Measurements from ENCODE around the gene PRRC1.
"Not testable (repeated sequence)": the region's sequence is repeated elsewhere in the genome, so short reads cannot be mapped to it uniquely, and the experiment has no call there.

PRRC1 gene

DNA sequence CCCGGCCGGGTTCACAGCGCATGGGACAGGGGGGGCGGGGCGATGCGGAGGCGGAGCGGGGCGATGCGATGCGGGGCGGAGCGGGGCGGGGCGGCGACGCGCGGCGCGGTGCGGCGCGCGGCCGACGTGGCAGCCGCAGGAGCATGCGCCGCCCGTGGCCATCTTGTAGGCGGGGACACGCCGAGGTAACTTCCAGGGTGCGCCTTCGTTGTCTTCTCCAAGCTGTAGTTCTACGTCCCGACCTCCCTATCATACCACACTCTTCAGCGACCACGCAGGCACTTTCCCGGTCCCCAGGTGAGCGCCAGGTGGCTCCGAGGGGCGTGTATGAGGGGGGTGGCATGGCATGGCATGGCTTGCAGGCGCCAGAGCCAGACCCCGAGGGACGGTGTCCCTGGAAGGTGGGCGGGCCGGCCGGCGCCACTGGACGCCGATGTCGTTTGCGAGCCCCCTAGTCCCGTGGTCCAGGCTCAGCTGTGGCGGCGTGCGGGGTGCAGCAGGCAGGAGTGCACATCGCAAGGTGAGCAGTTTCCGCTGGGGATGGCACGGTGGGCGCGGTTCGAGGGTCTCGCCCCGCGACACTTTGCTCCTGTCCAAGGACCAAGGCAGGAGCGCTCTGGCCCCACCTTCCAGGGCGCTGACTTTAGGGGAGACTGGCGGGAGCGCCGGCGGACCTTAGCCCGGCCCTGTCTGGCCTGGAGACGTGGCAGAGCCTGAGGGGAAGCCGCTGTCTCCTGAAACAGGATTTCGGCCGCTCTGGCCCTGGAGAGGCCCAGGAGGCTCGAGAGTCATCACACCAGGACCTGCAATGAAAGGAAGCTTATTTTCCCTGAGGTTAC, at the start of gene PRRC1:
Gene PRRC1, plus strand, starts transcription at position 161 of the 839 bp plus-strand sequence. CDS start 5,840 bp downstream, outside the sequence.
- peak; percentile 75 for DNase-seq (ENCODE audit: low read depth)

DNA sequence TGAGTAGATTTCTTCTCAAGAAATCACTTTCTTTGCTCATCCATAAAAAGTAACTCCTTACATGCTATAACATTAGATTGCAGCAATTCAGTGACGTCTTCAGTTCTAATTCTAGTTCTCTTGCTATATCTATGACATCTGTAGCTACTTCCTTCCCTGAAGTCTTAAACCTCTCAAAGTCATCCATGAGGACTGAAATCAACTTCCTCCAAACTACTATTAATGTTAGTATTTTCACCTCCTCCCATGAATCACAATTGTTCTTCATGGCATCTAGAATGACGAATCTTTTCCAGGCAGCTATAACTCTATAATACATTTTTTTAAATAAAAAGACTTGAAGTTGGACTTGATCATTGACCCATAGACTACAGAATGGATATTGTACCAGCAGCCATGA, 46.2 kb upstream of the PRRC1 start:
- no peak for DNase-seq (ENCODE audit: low read depth)

DNA sequence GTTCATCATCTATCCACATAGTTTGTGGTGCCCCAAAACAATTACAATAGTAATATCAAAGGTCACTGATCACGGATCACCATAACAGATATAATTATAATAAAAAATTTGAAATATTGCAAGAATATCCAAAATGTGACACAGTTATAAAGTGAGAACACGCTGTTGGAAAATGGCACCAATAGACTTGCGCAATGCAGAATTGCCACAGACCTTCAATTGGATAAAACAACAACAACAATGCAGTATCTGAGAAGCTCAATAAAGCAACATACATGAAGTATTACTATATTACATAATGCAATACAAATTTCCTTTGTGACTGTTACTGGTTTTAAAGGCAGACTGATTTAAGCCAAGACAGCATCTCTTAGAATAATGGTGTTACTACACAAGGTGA, 44.7 kb upstream of the PRRC1 start:
- DNase-seq (ENCODE audit: low read depth), result no peak

DNA sequence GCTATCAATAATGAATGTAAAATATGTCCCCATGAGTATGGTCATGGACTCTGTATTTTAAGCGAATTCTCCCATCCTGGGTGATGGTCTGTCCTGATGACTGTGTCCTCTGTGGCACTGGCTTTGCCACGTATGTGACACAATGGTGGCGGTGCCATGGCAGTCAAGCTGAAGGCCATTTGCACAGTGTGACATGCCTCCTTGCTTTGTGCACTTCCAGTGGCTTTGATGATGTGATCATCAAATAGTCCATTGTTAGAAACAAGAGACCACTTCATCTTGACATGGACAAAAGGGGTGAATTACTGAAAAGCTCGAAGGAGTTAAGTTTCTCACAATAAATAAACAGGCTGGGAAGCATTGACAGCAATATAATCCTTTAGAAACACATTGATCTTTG, 31.0 kb upstream of the PRRC1 start:
- no peak for DNase-seq (ENCODE audit: low read depth)

DNA sequence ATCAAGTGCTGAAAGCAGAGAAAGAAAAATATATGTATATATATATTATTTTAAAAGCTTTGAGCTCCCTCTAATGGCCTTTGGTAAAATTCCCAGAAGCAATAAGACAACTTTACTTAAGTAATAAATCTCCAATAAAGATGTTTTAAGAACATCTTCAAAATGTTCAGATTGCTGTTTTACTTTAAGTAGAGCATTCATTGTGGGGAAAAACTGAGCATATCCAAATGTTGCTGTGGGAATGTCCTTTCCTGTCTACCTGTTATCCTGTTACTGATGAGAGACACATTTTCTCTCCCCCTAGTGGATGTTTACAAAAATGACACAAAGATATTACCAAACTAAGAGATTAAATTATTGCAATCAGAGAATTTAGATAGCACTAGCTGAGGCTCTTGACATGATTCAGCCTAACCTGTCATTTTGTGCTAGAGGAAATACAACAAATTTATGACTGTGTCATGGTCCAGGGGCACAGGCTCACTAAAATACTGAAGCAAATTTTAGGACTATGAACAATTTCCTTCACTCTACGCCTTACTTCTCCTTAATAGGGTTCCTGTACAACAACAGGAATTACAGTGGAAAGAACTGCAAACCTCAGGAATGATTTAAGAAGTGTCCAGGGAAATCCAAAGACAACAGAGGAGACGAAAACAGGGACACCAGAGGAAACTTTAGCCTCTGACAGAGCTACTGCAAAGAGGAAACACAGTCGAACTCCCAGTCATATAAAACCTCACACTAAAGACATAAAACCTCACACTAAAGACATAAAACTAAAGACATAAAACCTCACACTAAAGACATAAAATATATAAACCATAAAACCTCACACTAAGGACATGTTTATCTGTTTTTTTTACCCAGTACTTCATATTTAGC, 24.3 kb upstream of the PRRC1 start:
- no peak for DNase-seq (ENCODE audit: low read depth)

DNA sequence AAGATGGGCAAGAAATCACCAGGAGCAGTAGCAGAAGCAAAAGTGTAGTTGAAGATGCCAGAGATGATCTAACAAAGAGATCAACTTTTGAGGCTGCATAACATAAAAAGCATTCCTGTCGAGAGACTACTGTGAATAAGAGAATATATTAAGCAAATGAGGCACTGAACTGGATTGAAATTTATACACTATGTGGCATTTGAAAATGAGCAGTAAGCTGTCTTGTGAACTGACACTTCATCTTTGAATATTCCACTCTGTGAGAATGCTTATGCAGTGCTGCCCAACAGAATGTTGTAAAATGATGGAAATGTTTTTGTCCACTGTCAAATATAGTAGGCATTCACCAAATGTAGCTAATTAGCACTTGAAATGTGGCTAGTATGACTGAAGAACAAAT, 18.9 kb upstream of the PRRC1 start:
- DNase-seq (ENCODE audit: low read depth), result no peak

DNA sequence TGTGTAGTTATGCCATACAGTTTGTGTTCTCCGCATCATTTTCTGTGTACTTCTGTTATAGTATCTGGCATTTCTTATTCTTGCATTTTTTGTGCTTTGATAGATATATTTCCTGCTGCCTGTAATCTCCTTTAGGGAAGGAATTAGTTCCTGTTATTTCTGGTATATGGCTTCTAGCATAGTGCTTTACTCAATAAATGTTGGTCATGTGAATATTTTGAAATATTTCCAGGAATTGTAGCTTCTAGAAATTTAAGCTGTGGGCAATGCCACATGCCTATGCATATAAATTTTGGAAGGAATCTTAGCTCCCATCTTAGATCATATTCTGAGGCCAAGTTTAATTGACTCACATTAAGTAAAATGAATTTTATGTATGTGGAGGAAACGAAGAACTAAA, 11.5 kb upstream of the PRRC1 start:
- DNase-seq (ENCODE audit: low read depth), result no peak

DNA sequence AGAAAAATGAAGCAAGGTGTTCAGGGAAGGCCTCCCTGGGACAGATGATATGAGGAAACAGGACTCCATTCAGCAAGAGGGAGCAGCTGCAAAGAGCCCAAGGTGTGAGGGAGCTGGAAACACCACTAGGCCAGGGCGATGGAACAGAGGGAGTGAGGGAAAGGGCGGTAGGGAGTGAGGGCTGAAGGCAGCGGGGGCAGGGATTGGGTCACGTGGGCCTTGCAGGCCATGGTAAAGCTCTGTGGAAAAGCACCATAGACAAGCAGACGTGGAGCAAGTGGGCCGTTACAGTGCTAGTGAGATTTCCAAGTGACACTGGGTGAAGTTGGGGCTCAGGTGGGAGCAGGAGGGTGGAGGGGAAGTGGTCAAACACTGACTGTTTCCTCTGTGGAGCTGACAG, 10.8 kb upstream of the PRRC1 start:
- no peak for DNase-seq (ENCODE audit: low read depth)

DNA sequence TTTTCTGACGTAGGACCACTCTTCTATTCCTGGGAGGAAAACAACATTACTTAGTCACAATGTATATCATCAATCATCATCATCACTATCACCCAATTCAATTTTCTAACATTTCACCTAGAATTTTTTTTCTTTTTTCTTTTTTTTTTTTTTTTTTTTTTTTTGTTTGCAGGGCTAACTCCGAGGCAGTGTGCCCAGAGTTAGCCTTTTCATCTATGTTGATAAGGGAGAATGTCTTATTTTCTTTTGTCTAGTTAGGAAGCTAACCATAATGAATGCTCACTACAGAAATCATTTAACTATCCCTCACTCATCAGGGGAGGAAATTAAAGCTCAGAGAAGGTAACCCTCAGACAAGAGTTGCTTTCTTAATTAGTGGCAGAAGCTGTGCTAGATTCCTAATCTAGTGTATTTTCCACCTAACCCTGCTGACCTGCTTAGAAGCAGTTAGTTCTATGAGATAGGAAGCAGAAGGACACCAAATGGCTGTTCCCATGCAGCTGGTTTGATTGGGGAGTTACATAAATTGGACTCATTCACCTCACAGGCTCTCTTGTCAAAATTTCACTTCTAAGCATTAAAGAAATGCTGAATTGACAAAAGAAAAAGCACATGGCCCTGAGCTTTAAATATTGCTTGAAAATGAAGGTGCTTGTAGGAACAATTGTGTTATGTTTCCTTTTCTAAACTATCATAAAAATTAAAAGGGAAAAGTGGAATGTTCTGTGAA, 8.6 kb upstream of the PRRC1 start:
- DNase-seq (ENCODE audit: low read depth), result no peak

DNA sequence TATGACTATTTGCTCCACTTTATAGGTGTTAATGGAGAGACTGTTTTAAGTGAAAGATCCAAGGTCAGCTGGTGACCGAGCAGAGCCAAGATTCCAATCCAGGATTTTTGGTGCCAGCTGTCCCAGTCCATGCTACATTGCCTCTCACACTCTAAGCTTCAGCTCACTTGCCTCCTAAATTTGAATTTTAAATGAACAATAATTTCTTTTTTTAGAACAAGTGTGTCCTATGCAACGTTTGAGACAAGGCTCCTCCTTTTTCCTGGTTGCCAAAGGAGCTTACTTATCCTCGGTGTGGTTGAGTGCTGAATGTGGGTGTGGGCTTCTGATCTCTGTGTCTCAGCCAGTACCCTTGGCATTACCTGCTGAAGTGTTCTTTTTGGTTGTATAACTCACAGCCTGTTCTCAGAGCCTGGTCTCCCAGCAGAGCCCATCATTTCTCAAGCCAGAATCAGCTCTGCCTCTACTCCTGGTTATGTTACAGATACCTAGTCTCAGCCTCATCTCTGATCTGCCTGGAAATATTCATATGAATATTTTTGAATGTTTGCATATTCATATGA, 4.0 kb upstream of the PRRC1 start:
- DNase-seq (ENCODE audit: low read depth), result no peak

DNA sequence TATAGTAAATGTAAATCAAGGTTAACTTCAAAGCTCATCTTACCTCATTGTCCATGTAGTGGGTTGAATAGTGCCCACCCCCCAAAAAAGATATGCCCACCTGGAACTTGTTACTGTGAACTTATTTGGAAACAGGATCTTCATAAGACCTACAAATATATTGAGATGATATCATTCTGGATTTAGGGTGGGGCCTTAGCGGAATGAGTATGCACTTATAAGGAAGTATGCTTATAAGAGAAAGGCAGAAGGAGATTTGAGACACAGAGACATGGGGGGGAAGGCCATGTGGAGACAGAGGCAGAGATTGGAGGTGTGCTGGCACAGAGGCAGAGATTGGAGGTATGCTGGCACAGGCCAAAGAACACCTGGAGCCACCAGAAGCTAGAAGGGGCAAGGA, 2.6 kb upstream of the PRRC1 start:
- no peak for DNase-seq (ENCODE audit: low read depth)

DNA sequence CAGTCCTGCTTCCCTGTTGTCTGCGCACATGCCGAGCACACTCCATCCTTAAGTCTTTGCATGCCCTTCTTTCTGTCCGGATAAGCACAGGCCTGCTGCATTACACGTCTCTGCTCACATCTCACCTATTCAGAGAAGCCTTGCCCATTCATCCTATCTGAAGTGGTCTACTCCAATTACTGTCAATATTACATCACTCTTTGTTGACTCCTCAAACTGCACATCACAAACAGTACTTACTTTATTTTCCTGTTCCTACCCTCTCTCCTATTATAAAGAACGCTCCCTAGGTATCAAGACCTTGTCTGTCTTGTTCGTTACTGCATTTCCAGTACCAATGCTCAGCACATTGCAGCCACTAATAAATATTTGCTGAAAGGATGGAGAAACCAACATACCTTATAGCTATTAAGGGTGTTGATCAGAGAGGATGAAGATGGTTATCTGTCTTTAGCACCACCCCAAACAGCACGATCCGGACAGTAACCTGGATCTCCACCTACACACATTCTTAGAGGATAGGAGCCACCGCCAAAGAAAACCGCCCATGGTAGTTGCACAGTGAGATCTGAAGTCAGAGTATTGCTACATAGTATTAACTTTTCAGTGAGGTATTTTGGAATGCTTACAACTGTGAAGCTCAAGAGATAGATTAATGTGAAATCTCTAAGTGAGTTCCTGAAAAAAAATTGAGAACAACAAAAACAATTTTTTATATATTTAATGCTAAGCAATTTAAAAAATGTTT, 1.6 kb upstream of the PRRC1 start:
- no peak for DNase-seq (ENCODE audit: low read depth)

DNA sequence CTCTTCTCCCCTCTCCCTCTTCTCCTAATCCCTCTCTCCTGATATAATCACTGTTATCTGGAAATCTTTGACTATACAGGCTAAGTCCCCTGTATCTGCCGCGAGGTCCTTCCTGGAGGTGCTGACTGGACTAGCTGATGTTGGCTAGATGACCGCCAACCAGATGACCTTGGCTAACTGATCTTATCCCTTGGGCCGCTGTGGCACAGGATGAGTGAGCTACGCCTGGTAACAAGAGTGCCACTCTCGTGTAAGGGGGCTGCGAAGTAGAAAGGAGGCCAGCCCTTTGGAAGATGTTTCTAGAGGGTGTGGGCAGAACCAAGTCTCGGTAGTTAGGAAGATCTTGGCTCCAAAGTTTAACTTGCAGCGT, 345 bp upstream of the PRRC1 start:
- DNase-seq (ENCODE audit: low read depth), result no peak

DNA sequence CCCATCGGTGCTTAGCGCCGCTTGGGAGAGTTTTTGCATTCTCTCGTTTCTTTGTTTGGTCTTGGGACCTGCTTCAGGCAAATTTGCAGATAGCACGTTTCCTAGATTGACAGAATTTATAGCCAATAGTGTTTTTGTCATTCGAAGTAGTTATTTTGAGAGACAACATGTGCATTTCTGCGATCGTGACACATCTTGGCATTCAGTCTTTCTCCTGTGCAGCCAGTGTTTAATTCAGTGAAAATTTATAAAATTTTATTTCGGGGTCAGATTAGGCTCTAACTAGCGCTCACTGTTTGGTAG, 830 bp downstream of the PRRC1 start:
- DNase-seq (ENCODE audit: low read depth), result no peak

DNA sequence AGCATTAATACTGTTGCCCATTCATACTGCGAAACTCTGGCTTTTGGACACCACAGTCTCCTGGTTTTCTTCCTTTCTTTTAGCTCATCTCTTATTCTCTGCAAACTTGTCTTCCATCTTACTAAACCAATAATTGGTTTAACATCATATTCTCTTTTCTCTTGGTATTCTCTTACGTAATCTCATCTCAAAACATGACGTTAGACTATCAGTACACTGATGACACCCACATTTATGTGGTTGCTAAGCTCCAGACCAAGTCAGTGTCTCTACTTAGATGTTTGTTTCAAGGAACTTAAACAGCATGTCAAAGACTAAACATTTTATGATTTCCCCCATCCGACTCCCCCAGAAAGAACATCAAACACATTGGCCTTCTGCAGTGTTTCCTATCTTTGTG, 2.1 kb downstream of the PRRC1 start:
- no peak for DNase-seq (ENCODE audit: low read depth)

DNA sequence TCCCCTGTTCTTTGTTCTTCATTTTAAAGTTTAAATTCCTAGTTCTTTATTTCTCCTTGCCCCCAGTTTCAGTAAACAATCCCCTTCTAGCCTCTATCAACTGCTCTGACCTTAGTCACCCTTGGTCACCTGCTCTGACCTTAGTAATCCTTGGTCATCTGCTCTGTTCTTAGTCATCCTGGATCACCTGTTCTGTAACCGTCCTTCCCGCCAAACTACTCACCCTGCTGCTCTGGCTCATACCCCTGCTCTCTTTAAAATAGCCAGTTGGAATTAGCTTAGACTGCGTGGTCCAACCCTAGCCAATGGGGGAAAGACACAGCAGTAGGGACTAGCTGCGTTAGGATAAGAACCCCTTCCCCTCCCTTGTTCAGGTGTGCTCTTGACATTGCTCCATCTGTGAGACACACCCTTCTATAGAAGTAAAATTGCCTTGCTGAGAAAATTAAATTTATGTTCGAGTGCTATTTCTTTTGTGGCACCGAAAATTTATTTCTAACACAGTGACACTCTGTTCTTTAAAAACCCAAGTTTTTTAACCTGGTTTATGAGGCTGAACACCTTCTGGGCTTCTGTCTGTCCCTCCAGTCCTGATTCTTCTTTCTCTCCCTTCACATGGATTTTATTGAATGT, 3.8 kb downstream of the PRRC1 start:
- DNase-seq (ENCODE audit: low read depth), result no peak

DNA sequence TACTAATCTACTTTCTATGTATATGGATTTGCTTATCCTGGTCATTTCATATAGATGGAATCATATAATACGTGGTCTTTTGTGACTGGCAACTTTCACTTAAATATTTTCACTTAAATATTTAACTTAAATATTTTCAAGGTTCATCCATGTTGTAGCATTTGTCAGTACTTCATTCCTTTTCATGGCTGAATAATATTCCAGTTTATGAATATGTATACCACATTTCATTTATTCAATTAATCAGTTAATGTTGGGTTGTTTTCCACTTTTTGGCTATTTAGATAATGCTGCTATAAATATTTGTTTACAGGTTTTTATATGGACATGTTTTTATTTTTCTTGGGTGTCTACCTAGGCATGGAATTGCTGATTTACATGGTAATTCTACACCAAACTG, 7.7 kb downstream of the PRRC1 start:
- no peak for DNase-seq (ENCODE audit: low read depth)

DNA sequence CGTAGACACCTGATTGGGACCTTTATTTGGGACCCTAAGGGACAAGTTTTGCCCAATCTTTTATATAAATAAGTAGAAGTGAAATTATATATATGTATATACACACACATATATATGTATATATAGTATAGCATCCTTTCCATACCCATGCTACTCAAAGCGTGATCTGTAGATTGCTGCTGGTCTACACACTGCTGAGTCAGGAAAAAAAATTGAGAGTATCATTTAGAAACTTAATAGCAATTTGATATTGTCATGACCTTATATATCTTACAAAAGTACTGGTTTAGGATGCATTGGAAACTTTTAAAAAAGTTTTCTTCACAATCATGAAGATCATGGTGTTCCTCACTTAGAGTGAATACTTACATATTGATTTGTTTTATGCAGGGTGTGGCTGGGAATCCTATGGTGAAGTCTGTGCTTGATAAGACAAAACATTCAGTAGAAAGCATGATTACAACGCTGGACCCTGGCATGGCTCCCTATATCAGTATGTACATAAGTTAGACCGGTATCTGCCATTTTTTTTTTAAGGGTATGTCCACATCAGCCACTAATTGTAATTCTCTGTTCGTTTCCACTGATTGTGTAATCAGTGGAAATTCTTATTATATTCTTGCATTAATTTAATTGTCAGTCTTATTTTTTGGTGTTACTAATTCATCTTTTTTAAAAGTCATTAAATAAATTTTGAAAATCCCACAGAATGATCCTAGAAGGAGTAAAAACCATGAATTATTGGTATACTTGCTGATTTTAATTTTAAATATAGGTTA, 12.7 kb downstream of the PRRC1 start:
- DNase-seq (ENCODE audit: low read depth), result no peak

DNA sequence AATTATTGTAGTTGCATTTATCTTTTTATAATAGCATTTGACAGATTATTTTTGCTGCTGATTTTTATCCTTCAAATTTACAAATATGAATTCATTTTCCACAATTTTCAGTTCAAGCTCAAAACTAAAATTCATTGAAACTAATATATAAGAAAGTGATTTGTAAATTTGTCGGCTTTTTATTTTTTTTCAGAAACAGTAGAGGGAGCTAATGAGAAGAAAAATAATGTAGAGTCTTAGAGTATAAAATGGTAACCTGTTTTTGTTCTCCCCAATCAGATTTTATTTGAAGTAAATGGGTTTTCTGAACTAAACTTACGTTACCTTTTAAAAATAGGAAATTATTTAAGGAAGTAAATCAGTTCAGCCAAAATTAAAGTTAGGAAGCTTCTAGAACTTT, 19.2 kb downstream of the PRRC1 start:
- no peak for DNase-seq (ENCODE audit: low read depth)

DNA sequence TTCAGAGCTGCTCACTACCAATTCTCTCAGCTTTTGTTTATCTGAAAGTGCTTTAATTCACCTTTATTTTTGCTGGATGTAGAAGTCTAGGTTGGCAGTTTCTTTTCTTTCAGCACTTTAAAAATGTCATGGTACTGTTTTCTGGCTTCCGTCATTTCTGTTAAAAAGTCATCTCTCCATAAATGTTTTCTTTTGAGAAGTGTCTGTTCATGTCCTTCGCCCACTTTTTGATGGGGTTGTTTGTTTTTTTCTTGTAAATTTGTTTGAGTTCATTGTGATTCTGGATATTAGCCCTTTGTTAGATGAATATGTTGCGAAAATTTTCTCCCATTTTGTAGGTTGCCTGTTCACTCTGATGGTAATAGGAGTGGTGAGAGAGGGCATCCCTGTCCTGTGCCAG, 23.1 kb downstream of the PRRC1 start:
- DNase-seq (ENCODE audit: low read depth), result not testable (repeated sequence)

DNA sequence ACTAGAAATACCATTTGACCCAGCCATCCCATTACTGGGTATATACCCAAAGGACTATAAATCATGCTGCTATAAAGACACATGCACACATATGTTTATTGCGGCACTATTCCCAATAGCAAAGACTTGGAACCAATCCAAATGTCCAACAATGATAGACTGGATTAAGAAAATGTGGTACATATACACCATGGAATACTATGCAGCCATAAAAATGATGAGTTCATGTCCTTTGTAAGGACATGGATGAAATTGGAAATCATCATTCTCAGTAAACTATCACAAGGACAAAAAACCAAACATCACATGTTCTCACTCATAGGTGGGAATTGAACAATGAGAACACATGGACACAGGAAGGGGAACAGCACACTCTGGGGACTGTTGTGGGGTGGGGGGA, 27.8 kb downstream of the PRRC1 start:
- not testable (repeated sequence) for DNase-seq (ENCODE audit: low read depth)

All from activated T-helper 9 cell treated with anti-CD3 and anti-CD28 coated beads, Interleukin-2, amount 50 U/mL, for 16 hours (primary cell).